HepG2 (cell line): ENCODE results near the gene ATRX.

Experiments used
- CREBL2 ChIP-seq: sonication (generic); formaldehyde crosslinking; IDR thresholded peaks from 2 replicates; pipeline ENCODE4 v1.8.1; 2023; ENCODE audit warnings: missing genetic modification reagents, mild to moderate bottlenecking, borderline replicate concordance
- JUN ChIP-seq: sonication (generic); formaldehyde crosslinking; IDR thresholded peaks from 2 replicates; pipeline ENCODE4 v1.4.0; 2020; ENCODE audit warnings: mild to moderate bottlenecking, missing genetic modification reagents
- NR2C2 ChIP-seq: sonication (generic); formaldehyde crosslinking; IDR thresholded peaks from 2 replicates; pipeline ENCODE4 v1.4.0; 2020; ENCODE audit warnings: missing genetic modification reagents, mild to moderate bottlenecking, moderate library complexity, borderline replicate concordance
- POLR2A ChIP-seq, 2 experiments: IDR thresholded peaks; 2 replicates each; pipeline ENCODE4 v1.6.1; 2011; ENCODE audit warnings: low read depth in 2 of 2, low read length in 2 of 2, mild to moderate bottlenecking in 1 of 2, moderate library complexity in 1 of 2; ENCODE audit not compliant: insufficient read depth in 1 of 2
- RAD51 ChIP-seq: fragments of 450-650 bp; IDR thresholded peaks from 2 replicates; pipeline ENCODE4 v1.6.1; 2016; ENCODE audit warnings: borderline replicate concordance
- RELA ChIP-seq: sonication (generic); formaldehyde crosslinking; IDR thresholded peaks from 2 replicates; pipeline ENCODE4 v1.4.0; 2020; ENCODE audit warnings: missing genetic modification reagents
- REST ChIP-seq, 2 experiments: IDR thresholded peaks; 2 replicates each; pipeline ENCODE4 v1.6.1; 2011 to 2012; ENCODE audit warnings: low read length in 2 of 2, borderline replicate concordance in 1 of 2, low read depth in 1 of 2, mild to moderate bottlenecking in 1 of 2, moderate library complexity in 1 of 2
- SALL2 ChIP-seq: sonication (generic); formaldehyde crosslinking; IDR thresholded peaks from 2 replicates; pipeline ENCODE4 v1.8.1; 2023; ENCODE audit warnings: mild to moderate bottlenecking, missing genetic modification reagents, inconsistent platforms
- ZKSCAN8 ChIP-seq: IDR thresholded peaks from 2 replicates; pipeline ENCODE4 v1.6.1; 2016; ENCODE audit warnings: borderline replicate concordance, missing genetic modification reagents, missing compliant biosample characterization
- TF ChIP-seq, protein P1 (sequence below): sonication (generic); formaldehyde crosslinking; IDR thresholded peaks from 2 replicates; pipeline ENCODE4 v1.5.0; 2020; ENCODE audit warnings: mild to moderate bottlenecking, missing genetic modification reagents, moderate library complexity
- TF ChIP-seq, protein P2 (sequence below): IDR thresholded peaks from 2 replicates; pipeline ENCODE4 v1.6.1; 2016; ENCODE audit warnings: missing compliant biosample characterization, missing genetic modification reagents, borderline replicate concordance
- TF ChIP-seq, protein P3 (sequence below): sonication (generic); formaldehyde crosslinking; conservative IDR thresholded peaks from 2 replicates; pipeline ENCODE4 v1.4.0; 2020; ENCODE audit warnings: missing genetic modification reagents

GRCh38 chrX:77719388-77719787 is 66.6 kb downstream of the ATRX start:
- TF ChIP-seq, protein P1, sequence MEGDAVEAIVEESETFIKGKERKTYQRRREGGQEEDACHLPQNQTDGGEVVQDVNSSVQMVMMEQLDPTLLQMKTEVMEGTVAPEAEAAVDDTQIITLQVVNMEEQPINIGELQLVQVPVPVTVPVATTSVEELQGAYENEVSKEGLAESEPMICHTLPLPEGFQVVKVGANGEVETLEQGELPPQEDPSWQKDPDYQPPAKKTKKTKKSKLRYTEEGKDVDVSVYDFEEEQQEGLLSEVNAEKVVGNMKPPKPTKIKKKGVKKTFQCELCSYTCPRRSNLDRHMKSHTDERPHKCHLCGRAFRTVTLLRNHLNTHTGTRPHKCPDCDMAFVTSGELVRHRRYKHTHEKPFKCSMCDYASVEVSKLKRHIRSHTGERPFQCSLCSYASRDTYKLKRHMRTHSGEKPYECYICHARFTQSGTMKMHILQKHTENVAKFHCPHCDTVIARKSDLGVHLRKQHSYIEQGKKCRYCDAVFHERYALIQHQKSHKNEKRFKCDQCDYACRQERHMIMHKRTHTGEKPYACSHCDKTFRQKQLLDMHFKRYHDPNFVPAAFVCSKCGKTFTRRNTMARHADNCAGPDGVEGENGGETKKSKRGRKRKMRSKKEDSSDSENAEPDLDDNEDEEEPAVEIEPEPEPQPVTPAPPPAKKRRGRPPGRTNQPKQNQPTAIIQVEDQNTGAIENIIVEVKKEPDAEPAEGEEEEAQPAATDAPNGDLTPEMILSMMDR (CRISPR knock-in tag) = no peak
- TF ChIP-seq SALL2 (CRISPR knock-in tag) = no peak
- TF ChIP-seq, protein P2, sequence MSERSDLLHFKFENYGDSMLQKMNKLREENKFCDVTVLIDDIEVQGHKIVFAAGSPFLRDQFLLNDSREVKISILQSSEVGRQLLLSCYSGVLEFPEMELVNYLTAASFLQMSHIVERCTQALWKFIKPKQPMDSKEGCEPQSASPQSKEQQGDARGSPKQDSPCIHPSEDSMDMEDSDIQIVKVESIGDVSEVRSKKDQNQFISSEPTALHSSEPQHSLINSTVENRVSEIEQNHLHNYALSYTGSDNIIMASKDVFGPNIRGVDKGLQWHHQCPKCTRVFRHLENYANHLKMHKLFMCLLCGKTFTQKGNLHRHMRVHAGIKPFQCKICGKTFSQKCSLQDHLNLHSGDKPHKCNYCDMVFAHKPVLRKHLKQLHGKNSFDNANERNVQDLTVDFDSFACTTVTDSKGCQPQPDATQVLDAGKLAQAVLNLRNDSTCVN (CRISPR knock-in tag) = no peak
- TF ChIP-seq POLR2A (IDR thresholded peaks at IDR 0.05; ENCODE audit: insufficient read depth in 1 of 2, low read depth in 2 of 2, low read length in 2 of 2) = no peak
- no peak for TF ChIP-seq NR2C2 (CRISPR knock-in tag)
- TF ChIP-seq ZKSCAN8 (CRISPR knock-in tag) = no peak
- TF ChIP-seq, protein P3, sequence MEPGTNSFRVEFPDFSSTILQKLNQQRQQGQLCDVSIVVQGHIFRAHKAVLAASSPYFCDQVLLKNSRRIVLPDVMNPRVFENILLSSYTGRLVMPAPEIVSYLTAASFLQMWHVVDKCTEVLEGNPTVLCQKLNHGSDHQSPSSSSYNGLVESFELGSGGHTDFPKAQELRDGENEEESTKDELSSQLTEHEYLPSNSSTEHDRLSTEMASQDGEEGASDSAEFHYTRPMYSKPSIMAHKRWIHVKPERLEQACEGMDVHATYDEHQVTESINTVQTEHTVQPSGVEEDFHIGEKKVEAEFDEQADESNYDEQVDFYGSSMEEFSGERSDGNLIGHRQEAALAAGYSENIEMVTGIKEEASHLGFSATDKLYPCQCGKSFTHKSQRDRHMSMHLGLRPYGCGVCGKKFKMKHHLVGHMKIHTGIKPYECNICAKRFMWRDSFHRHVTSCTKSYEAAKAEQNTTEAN (CRISPR knock-in tag) = no peak
- TF ChIP-seq RAD51 = no peak
- TF ChIP-seq CREBL2 (CRISPR knock-in tag) = no peak
- TF ChIP-seq JUN = no peak
- no peak for TF ChIP-seq RELA (CRISPR knock-in tag)
- TF ChIP-seq REST (IDR thresholded peaks at IDR 0.05; ENCODE audit: borderline replicate concordance in 1 of 2, low read depth in 1 of 2, low read length in 2 of 2) = no peak
